PFSK-1 (cell line): ENCODE data around the gene SUN2.

Experiments used
- FOXP2 ChIP-seq: optimal IDR thresholded peaks from 2 replicates; pipeline ENCODE3; 2011; ENCODE audit warnings: borderline replicate concordance, control low read depth, inconsistent platforms; ENCODE audit not compliant: insufficient read depth; ENCODE audit errors: extremely low read length, extremely low read depth
- POLR2AphosphoS5 ChIP-seq: IDR thresholded peaks from 2 replicates; pipeline ENCODE4 v1.6.1; 2012; ENCODE audit warnings: low read depth, mild to moderate bottlenecking, control low read depth, low read length, moderate library complexity
- REST ChIP-seq, 2 experiments: IDR thresholded peaks; 2 replicates each; pipeline versions ENCODE4 v1.6.1 to v1.8.0; 2011 to 2012; ENCODE audit warnings: low read depth in 2 of 2, low read length in 2 of 2, control low read depth in 1 of 2, inconsistent platforms in 1 of 2, mild to moderate bottlenecking in 1 of 2, moderate library complexity in 1 of 2; ENCODE audit not compliant: insufficient read depth in 1 of 2
- SIN3A ChIP-seq: IDR thresholded peaks from 2 replicates; pipeline ENCODE4 v1.6.1; 2012; ENCODE audit warnings: mild to moderate bottlenecking, low read length, moderate library complexity, borderline replicate concordance; ENCODE audit not compliant: insufficient read depth
- TAF1 ChIP-seq: IDR thresholded peaks from 2 replicates; pipeline ENCODE4 v1.6.1; 2012; ENCODE audit warnings: low read length, control low read depth, borderline replicate concordance; ENCODE audit not compliant: insufficient read depth

Gene SUN2

DNA sequence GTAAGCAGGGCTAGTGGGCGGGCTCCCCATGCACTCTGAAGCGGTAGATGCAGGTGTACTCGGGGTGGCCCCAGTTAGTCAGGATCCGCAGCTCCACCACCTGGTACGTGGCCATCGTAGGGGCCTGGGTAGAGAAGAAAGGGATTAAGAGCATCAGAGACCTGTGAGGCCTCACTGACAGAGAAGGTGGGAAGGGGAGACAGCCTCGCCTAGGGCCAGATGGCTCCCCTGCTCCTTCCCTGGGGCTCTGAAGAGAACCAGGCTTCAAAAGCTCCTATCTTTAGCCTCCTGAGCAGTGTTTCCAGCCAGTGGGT is 19.6 kb downstream of the SUN2 start:
- TF ChIP-seq POLR2AphosphoS5 (no peak; the same call in 1 of the 2 replicates), SIN3A (no peak), TAF1 (no peak), FOXP2 (no peak), REST (IDR thresholded peaks at IDR 0.05; ENCODE audit: insufficient read depth in 1 of 2, low read depth in 2 of 2, low read length in 2 of 2) (no peak)

DNA sequence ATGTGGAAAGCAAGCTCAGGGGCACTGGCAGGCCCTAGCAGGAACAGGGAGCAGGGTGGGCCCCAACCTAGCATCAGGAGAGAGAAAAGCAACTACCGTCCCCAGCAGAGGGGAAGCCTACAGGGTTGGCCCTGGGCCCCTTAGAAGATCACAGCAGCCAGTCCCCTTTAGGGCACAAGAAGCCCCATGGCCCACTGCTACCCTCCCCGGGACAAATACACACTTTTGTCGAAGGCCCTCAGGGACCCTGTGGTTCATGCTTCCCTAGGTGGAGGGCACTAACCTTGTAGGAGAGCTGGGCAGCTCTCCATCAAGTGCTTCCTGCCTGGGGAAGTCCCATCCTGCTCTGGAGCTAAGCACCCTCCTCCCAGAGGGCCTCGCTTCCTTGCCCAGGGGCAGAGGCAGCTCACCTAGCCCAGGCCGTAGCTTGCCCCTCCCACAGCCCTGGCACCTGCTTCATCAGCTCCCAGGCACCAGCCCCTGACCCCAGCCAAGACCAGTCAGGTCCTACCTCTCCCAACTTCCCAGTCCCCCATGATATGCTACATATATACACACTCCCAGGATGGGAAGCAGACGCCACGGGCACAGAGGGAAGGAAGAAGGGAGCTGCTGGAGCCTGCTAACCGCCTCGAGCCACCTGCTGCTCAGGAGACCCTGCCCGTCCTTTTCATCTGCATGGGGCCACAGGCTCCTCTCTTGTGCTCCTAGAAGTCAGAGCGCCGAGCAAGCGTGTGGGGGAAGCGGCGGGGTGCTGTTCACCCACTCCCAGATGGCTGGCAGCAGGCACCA is 20.1 kb downstream of the SUN2 start:
- TF ChIP-seq FOXP2: no peak
- TF ChIP-seq SIN3A: no peak
- TF ChIP-seq TAF1: no peak
- no peak for TF ChIP-seq REST (IDR thresholded peaks at IDR 0.05; ENCODE audit: insufficient read depth in 1 of 2, low read depth in 2 of 2, low read length in 2 of 2)
- 0 out of 2 replicates have a peak, but pooled peaks have one; percentile 37 for TF ChIP-seq POLR2AphosphoS5

- TF ChIP-seq SIN3A (no peak), FOXP2 (no peak), TAF1 (no peak), REST (IDR thresholded peaks at IDR 0.05; ENCODE audit: insufficient read depth in 1 of 2, low read depth in 2 of 2, low read length in 2 of 2) (no peak)
Measured at GRCh38 chr22:38735126-38735464, 20.7 kb downstream of the SUN2 start.

GRCh38 chr22:38734421-38735100 is 21.2 kb downstream of the SUN2 start:
- TF ChIP-seq FOXP2 (no peak), POLR2AphosphoS5 (no peak), SIN3A (no peak), TAF1 (no peak), REST (IDR thresholded peaks at IDR 0.05; ENCODE audit: insufficient read depth in 1 of 2, low read depth in 2 of 2, low read length in 2 of 2) (no peak)
